PC-3 (cell line): ENCODE data around the gene NOCT. TPM values are rescaled to one million over a fixed set of nuclear protein-coding genes. Genes with fewer than 3 reads are reported as not detected.

Experiments
- ATAC-seq: fragments of 200-7000 bp; cut with Tn5 transposase; 2 replicates; pipeline ENCODE4 v1.9.1; 2020; ENCODE audit warnings: mild to moderate bottlenecking, moderate library complexity
- BruUV-seq: library from RNA; stranded (reverse); fragments of 400-500 nt; replicated peaks from 2 replicates; lab custom pipeline; 2021; lab: Mats Ljungman, UMichigan
- CTCF ChIA-PET: fragments of 300-600 bp; sonication (Branson Sonifier 250); formaldehyde crosslinking; loops from one replicate; lab custom pipeline; 2022; ENCODE audit warnings: antibody characterized with exemption; lab: Charles Lee
- POLR2A ChIA-PET: fragments of 300-600 bp; sonication (Branson Sonifier 250); formaldehyde crosslinking; loops from one replicate; lab custom pipeline; 2022; ENCODE audit warnings: antibody characterized with exemption; ENCODE audit not compliant: unreplicated experiment; lab: Charles Lee
- DNase-seq: peaks from one replicate; pipeline ENCODE4 v3.0.0-alpha.2; 2015
- H2AFZ ChIP-seq: fragments of 300-600 bp; sonication (generic); 2 replicates; pipeline ENCODE4 v1.6.0; 2016; ENCODE audit warnings: antibody characterized with exemption, low read length
- H3F3A ChIP-seq: fragments of 300-600 bp; sonication (generic); one replicate; pipeline ENCODE4 v1.6.0; 2017; ENCODE audit warnings: antibody characterized with exemption, low read length, control low read depth, mild to moderate bottlenecking; ENCODE audit not compliant: unreplicated experiment
- H3K27ac ChIP-seq: fragments of 300-600 bp; sonication (generic); 2 replicates; pipeline ENCODE4 v1.5.1; 2016; ENCODE audit warnings: mild to moderate bottlenecking, low read length
- H3K27me3 ChIP-seq: fragments of 300-600 bp; sonication (generic); 2 replicates; pipeline ENCODE4 v1.6.1; 2016; ENCODE audit warnings: low read length, mixed read lengths
- H3K36me3 ChIP-seq: fragments of 300-600 bp; sonication (generic); 2 replicates; pipeline ENCODE4 v1.6.1; 2016; ENCODE audit warnings: low read depth, mixed run types, low read length, mixed read lengths
- H3K4me1 ChIP-seq: fragments of 300-600 bp; sonication (generic); 2 replicates; pipeline ENCODE4 v1.5.1; 2016; ENCODE audit warnings: low read length; ENCODE audit not compliant: insufficient read depth
- H3K4me2 ChIP-seq: fragments of 300-600 bp; sonication (generic); 2 replicates; pipeline ENCODE4 v1.6.0; 2016; ENCODE audit warnings: low read length
- H3K4me3 ChIP-seq: fragments of 300-600 bp; sonication (generic); 2 replicates; pipeline ENCODE4 v1.5.1; 2016; ENCODE audit warnings: mild to moderate bottlenecking, low read length, mixed read lengths
- H3K79me2 ChIP-seq: fragments of 300-600 bp; sonication (generic); 2 replicates; pipeline ENCODE4 v1.6.1; 2017; ENCODE audit warnings: low read length, mixed read lengths
- H3K9ac ChIP-seq: fragments of 300-600 bp; sonication (generic); 2 replicates; pipeline ENCODE4 v1.6.0; 2016; ENCODE audit warnings: mild to moderate bottlenecking, low read length
- H3K9me2 ChIP-seq: fragments of 300-600 bp; sonication (generic); replicated peaks from 2 replicates; pipeline ENCODE4 v1.6.1; 2016; ENCODE audit warnings: mixed run types, low read length, mixed read lengths
- H3K9me3 ChIP-seq: fragments of 300-600 bp; sonication (generic); 2 replicates; pipeline ENCODE4 v1.6.1; 2016; ENCODE audit warnings: low read length, mixed read lengths
- H4K20me1 ChIP-seq: fragments of 300-600 bp; sonication (generic); 2 replicates; pipeline ENCODE4 v1.6.1; 2016; ENCODE audit warnings: low read length, mixed read lengths
- EZH2 ChIP-seq: fragments of 300-600 bp; sonication (generic); IDR thresholded peaks from one replicate; pipeline ENCODE4 v1.6.1; 2017; ENCODE audit warnings: antibody characterized with exemption, mild to moderate bottlenecking, low read length; ENCODE audit not compliant: unreplicated experiment
- EZH2phosphoT487 ChIP-seq: fragments of 300-600 bp; sonication (generic); IDR thresholded peaks from 2 replicates; pipeline ENCODE4 v1.6.1; 2018; ENCODE audit warnings: mild to moderate bottlenecking, antibody characterized with exemption, low read length, borderline replicate concordance
- intact Hi-C: fragments of 100-400 bp; cut with micrococcal nuclease; formaldehyde crosslinking; loops from 2 replicates; pipeline ENCODE4 v1.9.0; 2023
- total RNA-seq: library from RNA; depleted of rRNA; stranded (reverse); fragments of >200 nt; gene quantifications from 2 replicates; pipeline ENCODE4 v1.2.3, GENCODE V29; 2014
- TF ChIP-seq, protein P1 (sequence below): fragments of 300-600 bp; sonication (generic); conservative IDR thresholded peaks from 2 replicates; pipeline ENCODE4 v1.5.1; 2017; ENCODE audit warnings: antibody characterized with exemption, low read depth, mild to moderate bottlenecking, low read length

Gene NOCT
- total RNA-seq, 1 experiment from 2014 or later: 32.7 TPM

- DNase-seq: no peak
- no peaks in the 10 kb centered on the region for H3F3A ChIP-seq
- H3K9me3 ChIP-seq: no peaks in the 10 kb centered on the region
- H4K20me1 ChIP-seq: no peaks in the 10 kb centered on the region
- H3K9ac ChIP-seq: no peak overlapping the region
- H3K36me3 ChIP-seq: no peaks in the 10 kb centered on the region
- intact Hi-C loops: no loop called here
- POLR2A ChIA-PET: no interaction called here
- H3K27me3 ChIP-seq: no peaks in the 10 kb centered on the region
- ATAC-seq: no peak
- H3K79me2 ChIP-seq: no peaks in the 10 kb centered on the region
- TF ChIP-seq EZH2phosphoT487 (no peak), EZH2 (no peak)
- TF ChIP-seq, protein P1, sequence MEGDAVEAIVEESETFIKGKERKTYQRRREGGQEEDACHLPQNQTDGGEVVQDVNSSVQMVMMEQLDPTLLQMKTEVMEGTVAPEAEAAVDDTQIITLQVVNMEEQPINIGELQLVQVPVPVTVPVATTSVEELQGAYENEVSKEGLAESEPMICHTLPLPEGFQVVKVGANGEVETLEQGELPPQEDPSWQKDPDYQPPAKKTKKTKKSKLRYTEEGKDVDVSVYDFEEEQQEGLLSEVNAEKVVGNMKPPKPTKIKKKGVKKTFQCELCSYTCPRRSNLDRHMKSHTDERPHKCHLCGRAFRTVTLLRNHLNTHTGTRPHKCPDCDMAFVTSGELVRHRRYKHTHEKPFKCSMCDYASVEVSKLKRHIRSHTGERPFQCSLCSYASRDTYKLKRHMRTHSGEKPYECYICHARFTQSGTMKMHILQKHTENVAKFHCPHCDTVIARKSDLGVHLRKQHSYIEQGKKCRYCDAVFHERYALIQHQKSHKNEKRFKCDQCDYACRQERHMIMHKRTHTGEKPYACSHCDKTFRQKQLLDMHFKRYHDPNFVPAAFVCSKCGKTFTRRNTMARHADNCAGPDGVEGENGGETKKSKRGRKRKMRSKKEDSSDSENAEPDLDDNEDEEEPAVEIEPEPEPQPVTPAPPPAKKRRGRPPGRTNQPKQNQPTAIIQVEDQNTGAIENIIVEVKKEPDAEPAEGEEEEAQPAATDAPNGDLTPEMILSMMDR: no peak
- H3K27ac ChIP-seq: no peak overlapping the region
- no peak overlapping the region for H3K4me2 ChIP-seq
- H3K4me1 ChIP-seq: peaks cover 6% of the 10 kb centered on the region; the same call in 1 of the 2 replicates
- CTCF ChIA-PET: no interaction called here
- no TSS peak for BruUV-seq
- no peak overlapping the region for H3K4me3 ChIP-seq
- no peak overlapping the region for H2AFZ ChIP-seq
- H3K9me2 ChIP-seq: no peaks in the 10 kb centered on the region
Observed at GRCh38 chr4:138983690-138984089, 31.9 kb upstream of the NOCT start.

GRCh38 chr4:138984647-138985046 lies 30.9 kb upstream of the NOCT start:
- POLR2A ChIA-PET: no interaction called here
- no peak overlapping the region for H3K9ac ChIP-seq
- no peak overlapping the region for H2AFZ ChIP-seq
- TF ChIP-seq EZH2phosphoT487 (no peak), EZH2 (no peak)
- TF ChIP-seq, protein P1: no peak
- ATAC-seq: no peak
- no peak overlapping the region for H3K4me3 ChIP-seq
- H3K27ac ChIP-seq: no peak overlapping the region
- H3K79me2 ChIP-seq: no peaks in the 10 kb centered on the region
- H3K4me1 ChIP-seq: peaks cover 6% of the 10 kb centered on the region; the same call in 1 of the 2 replicates
- BruUV-seq: no TSS peak
- H3K4me2 ChIP-seq: no peak overlapping the region
- no peaks in the 10 kb centered on the region for H4K20me1 ChIP-seq
- H3F3A ChIP-seq: no peaks in the 10 kb centered on the region
- H3K36me3 ChIP-seq: no peaks in the 10 kb centered on the region
- no peaks in the 10 kb centered on the region for H3K9me3 ChIP-seq
- no peak for DNase-seq
- H3K27me3 ChIP-seq: no peaks in the 10 kb centered on the region
- intact Hi-C loops: no loop called here
- H3K9me2 ChIP-seq: no peaks in the 10 kb centered on the region
- CTCF ChIA-PET: no interaction called here

DNA sequence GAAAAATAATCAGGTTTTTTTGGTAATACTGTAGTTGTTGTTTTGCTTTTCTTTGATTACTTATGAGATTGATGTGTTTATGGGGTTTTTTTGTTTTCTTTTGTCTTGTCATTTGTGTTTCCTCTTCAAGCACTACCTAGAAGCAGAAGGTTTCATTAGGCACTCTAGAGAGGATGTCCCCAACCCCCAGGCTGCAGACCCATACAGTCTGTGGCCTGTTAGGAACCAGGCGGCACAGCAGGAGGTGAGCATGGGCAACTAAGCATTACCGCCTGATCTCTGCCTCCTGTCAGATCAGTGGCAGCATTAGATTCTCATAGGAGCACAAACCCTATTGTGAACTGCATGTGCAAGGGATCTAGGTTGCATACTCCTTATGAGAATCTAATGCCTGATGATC lies 22.9 kb upstream of the NOCT start:
- Histone ChIP-seq H3K27ac (no peak overlapping the region), H3K4me3 (no peak overlapping the region), H3K9me3 (no peaks in the 10 kb centered on the region), H3K9ac (no peak overlapping the region), H3K27me3 (no peaks in the 10 kb centered on the region), H3K79me2 (no peaks in the 10 kb centered on the region), H3F3A (no peaks in the 10 kb centered on the region), H3K4me1 (no peaks in the 10 kb centered on the region), H3K36me3 (no peaks in the 10 kb centered on the region), H2AFZ (no peak overlapping the region), H3K4me2 (no peak overlapping the region), H4K20me1 (no peaks in the 10 kb centered on the region), H3K9me2 (no peaks in the 10 kb centered on the region)
- no TSS peak for BruUV-seq
- no peak for TF ChIP-seq EZH2phosphoT487
- TF ChIP-seq, protein P1: no peak
- TF ChIP-seq EZH2: no peak
- intact Hi-C loops: no loop called here
- DNase-seq: no peak
- POLR2A ChIA-PET: no interaction called here
- CTCF ChIA-PET: no interaction called here
- ATAC-seq: no peak
